COLO668 (cell line): Measurements from ENCODE around the gene PNKD.

Experiments
- DNase-seq: peaks from one replicate; lab custom pipeline; 2025; ENCODE audit not compliant: unreplicated experiment; lab: John Stamatoyannopoulos, UW

The PNKD gene

GRCh38 chr2:218368621-218369153, 98.4 kb downstream of the PNKD start:
- peak; percentile 43 for DNase-seq

DNA sequence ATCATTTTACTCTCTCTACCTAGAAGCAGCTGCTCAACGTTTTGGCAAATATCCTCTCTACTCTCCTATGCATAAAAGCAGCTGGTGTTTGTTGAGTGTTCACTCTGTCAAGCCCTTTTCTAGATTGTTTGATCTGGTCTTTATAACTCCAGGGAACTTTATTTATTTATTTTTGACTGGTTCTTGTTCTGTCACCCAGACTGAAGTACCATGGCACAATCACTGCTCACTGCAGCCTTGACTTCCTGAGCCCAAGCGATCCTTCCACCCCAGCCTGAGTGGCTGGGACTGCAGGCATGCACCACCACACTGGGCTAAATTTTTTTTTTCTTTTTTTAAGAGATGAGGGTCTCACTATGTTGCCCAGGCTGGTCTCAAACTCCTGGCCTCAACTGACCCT, 99.0 kb downstream of the PNKD start:
- DNase-seq: peak; percentile 16

GRCh38 chr2:218370410-218371063, 100.2 kb downstream of the PNKD start:
- no peak for DNase-seq

DNA sequence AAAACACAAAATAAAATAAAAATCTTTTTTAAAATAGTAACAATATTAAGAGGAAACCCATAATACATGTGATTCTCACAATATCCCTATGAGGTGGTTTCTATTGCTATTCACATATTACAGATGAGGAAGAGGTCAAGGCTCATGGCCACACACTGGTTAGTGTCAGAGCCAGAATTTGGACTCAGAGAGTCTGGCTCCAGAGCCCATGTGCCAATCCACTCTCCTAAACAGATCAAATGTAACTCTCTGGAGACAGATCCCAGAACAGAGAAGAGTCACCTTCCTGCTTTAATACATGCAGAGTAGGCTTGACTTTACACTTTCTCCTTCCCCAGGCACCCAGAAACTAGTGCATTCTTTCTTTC, 101.6 kb downstream of the PNKD start:
- no peak for DNase-seq

- no peak for DNase-seq
Measured at GRCh38 chr2:218374795-218375194, 104.5 kb downstream of the PNKD start.

DNA sequence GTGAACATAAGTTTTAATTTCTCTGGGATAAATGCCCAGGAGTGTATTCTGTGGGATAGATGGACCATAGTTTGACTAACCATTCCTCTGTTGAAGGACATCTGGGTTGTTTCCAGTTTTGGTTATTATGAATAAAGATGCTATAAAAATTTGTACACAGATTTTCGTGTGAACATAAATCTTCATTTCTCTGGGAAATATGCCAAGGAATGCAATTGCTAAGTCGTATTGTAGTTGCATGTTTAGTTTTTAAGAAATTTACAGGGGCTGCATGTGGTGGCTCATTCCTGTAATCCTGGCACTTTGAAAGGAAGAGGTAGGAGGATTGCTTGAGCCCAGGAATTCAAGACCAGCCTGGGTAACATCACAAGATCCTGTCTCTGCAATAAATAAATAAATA, 104.9 kb downstream of the PNKD start:
- DNase-seq: no peak

DNA sequence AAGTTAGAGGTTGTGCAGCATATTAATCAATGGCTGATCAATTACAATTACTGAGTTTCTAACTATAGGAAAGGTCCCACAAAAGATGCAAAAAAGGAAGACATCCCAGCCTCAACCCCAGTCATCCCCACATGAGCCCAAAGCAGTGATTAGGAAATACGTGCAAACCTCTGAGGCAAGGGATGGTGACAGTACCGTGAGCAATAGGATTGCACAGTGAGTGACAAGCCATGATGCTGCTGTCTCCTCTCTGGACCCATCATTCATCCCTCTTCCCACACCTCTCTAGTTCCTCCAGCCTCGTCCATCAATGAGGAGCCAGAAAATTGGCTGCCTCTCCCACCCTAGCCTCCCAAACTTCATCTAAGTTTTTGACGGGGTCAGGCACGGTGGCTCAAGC, 107.7 kb downstream of the PNKD start:
- DNase-seq: no peak

DNA sequence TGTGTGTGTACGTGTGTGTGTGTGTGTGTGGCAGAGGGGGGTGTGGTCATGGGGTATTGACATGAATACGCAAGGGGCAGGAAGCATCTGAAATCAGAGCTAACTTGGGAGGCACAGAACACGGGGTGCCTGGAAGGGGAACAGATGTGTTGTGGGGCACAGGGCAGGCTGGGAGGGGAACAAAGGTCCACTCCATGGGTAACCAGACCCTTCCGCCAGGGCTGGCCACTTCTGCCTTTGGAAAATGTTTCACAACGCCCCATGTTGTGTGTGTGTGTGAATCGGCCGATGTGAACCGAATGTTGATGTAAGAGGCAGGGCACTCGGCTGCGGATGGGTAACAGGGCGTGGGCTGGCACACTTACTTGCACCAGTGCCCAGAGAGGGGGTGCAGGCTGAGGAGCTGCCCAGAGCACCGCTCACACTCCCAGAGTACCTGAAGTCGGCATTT, 111.6 kb downstream of the PNKD start, which contains the start of gene SLC11A1:
Gene SLC11A1, plus strand, starts transcription at position 358 of the 451 bp plus-strand sequence. CDS start 96 bp downstream, outside the sequence.
- no peak for DNase-seq

- DNase-seq: no peak
Measured at GRCh38 chr2:218382785-218383184, 112.5 kb downstream of the PNKD start.

DNA sequence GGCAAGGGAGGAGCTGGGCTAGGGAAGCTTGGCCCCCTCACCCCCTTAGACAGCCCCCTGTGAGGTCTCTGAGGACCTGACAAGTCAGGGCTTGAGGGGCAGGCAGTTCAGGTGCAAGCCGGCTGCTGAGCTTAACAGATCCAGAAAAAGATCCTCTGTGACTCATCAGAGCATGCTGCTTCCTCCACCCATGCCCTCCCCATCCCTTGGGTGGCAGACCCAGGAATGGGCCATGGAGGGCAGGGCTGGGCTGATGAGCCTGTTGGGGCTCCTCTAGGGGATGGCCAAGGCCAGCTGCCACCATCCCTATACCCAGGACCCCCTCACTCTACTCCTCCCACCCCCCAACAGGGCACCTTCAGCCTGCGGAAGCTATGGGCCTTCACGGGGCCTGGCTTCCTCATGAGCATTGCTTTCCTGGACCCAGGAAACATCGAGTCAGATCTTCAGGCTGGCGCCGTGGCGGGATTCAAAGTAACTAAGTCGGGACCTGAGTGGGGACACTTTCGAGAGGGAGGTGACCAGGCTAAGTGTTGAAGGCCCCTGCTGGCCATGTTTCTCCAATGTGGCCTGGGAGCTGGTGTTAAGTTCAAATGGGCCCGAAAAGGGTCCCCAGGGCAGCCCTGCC, 113.7 kb downstream of the PNKD start:
- no peak for DNase-seq

DNA sequence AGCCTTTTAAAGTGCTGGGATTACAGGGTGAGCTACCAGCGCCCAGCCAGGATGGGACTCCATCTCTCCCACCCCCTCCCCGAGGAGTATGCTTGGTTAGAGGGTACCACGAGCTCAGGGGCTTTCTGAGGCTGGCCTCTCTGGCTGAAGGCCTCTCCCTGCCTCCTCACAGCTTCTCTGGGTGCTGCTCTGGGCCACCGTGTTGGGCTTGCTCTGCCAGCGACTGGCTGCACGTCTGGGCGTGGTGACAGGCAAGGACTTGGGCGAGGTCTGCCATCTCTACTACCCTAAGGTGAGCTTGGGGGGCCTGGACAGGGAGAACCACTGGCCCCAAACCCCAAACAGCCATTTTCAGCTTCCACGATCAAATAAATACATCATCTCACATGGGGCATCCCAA, 114.7 kb downstream of the PNKD start:
- DNase-seq: no peak

DNA sequence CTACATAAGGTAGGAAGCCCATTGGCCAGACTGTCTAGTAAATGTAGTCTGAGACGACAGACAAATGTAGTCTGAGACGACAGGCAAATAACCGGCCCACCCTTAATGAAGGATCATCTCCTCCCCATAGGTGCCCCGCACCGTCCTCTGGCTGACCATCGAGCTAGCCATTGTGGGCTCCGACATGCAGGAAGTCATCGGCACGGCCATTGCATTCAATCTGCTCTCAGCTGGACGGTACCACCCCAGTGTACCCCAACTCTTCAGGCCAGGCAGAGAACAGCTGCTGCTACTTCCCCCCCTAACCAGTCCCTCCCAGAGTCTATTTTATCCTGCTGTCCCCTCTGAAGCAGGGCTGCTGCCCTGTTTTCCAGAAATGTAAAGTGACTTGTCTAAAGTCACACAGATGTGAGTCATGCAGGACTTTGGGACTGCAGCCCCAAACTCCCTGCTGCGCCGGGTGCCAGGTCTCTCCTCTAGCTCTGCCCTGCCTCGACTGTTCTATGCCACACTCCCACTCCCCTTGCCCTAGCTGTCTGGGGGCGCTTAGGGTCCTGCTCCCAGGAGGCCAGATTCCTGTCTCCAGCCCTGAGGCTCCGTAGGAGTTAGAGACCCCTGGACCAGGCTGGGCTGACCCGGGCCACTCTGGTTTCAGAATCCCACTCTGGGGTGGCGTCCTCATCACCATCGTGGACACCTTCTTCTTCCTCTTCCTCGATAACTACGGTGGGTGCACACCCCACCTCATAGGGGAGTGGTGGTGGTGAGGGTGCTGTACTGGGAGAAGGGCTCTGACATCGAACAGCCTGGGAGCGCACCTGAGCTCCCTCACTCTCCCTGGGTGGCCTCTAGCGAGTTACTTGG, 116.4 kb downstream of the PNKD start:
- DNase-seq: no peak

DNA sequence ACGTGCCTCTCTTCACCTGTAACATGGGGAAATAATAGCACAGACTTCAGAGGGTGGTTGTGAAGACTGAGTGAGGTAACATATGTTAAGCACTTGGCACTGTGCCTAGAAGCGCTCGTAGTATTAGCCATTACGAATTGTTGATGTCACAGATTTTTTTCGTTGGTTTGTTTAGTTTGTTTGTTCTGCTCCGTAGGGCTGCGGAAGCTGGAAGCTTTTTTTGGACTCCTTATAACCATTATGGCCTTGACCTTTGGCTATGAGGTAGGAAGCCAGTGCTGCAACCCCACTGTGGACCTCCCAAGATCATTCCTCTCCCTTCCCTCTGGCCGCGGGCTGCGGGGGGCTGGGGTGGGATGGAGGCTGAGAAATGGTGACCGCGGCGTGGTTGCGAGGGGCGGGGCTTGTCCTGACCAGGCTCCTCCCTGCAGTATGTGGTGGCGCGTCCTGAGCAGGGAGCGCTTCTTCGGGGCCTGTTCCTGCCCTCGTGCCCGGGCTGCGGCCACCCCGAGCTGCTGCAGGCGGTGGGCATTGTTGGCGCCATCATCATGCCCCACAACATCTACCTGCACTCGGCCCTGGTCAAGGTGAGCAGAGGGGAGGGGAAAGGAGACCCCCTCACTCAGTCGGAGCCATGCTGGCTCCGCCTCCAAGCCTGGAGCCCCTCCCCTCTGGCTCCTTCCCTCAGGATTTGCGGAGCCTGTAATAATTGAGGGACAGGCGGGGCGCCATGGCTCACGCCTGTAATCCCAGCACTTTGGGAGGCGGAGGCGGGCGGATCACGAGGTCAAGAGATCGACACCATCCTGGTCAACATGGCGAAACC, 117.3 kb downstream of the PNKD start:
- DNase-seq: peak; percentile 81

GRCh38 chr2:218389333-218390150, 119.2 kb downstream of the PNKD start:
- DNase-seq: no peak

GRCh38 chr2:218391202-218391601, 120.9 kb downstream of the PNKD start:
- DNase-seq: no peak

DNA sequence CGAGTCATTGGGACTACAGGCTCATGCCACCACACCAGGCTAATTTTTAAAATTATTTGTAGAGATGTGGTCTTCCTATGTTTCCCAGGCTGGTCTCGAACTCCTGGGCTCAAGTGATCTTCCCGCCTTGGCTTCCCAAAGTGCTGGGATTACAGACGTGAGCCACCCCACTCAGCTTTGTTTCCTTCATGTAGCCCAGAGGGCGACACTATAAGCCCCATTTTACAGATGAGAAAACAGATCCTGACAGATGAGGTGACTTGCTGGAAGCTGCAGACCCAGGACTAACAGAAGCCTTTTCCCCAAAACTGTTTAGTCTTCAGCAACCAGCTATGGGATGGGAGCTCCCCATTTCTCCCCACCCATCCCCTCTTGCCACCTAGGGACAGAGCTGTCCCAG, 122.1 kb downstream of the PNKD start:
- no peak for DNase-seq

DNA sequence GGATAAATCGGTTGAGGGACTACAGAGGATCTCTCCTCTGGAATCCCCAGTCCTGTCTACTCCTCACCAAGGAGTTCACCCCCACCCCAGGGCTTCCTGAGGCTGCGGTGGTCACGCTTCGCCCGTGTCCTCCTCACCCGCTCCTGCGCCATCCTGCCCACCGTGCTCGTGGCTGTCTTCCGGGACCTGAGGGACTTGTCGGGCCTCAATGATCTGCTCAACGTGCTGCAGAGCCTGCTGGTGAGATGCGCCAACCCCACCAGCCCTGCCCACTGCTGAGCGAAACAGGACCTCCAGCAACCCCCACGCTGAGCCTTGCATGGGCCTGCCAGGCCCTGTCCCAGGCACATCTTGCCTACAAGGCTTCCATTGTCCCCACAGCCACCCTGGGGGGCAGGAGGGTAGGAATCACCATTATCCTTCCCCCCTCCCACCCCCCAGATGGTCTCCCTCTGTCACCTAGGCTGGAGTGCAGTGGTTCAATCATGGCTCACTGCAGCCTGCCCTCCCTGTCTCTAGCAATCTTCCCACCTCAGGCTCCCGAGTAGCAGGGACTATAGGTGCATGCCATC, 122.7 kb downstream of the PNKD start:
- DNase-seq: no peak

- DNase-seq: no peak
Measured at GRCh38 chr2:218393750-218394290, 123.5 kb downstream of the PNKD start.
